COR-L47 (cell line): ENCODE data around the gene FBXL17.
A peak's percentile ranks its signal among the peaks of the same experiment; 100 is the strongest.

Source experiments
- DNase-seq: peaks from one replicate; lab custom pipeline; 2025; lab: John Stamatoyannopoulos, UW

FBXL17 gene

GRCh38 chr5:108084105-108084504 is 297.8 kb downstream of the FBXL17 start:
- DNase-seq, result peak; percentile 60

- DNase-seq, result no peak
These were observed 298.7 kb downstream of the FBXL17 start for GRCh38 chr5:108083232-108083631.

- DNase-seq, result no peak
These were observed 300.2 kb downstream of the FBXL17 start for GRCh38 chr5:108081707-108082106.

- peak; percentile 25 for DNase-seq
These were observed 302.1 kb downstream of the FBXL17 start for GRCh38 chr5:108079753-108080152.

DNA sequence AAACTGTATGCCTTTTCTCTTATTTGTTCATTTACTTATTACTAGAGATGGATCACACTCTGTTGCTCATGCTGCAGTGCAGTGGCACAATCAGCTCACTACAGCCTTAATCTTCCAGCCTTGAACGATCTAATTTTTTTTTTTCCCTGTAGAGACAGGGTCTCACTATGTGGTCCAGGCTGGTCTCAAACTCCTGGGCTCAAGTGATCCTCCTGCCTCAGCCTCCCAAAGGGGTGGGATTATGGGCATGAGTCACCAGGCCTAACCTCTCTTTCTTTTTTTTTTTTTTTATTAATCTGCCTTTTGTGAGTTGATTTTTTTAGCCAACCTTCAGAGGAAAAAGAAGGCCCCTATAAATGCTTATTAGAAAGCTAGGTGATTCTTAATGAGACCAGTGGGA is 303.0 kb downstream of the FBXL17 start:
- DNase-seq, result no peak

DNA sequence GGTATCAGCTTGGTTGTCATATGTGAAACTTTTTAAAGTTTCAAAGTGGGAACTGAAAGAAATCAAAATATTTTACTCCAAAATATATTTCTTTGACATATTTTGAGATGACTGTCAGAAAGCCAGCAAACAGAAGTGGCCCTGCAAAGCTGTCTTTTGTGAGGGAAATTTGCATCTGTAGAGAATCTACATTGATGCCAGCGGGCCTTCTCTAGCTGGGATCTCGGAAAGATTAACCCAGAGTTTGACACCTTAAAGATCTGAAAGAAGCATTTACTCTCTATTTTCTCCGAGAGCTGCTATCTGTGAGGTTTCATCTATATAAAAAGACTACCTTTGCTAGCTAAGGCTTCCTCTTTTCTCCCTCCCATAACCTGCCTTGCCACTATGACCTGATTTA is 303.6 kb downstream of the FBXL17 start:
- no peak for DNase-seq

- DNase-seq, result no peak
These were observed 307.3 kb downstream of the FBXL17 start for GRCh38 chr5:108074626-108075025.

DNA sequence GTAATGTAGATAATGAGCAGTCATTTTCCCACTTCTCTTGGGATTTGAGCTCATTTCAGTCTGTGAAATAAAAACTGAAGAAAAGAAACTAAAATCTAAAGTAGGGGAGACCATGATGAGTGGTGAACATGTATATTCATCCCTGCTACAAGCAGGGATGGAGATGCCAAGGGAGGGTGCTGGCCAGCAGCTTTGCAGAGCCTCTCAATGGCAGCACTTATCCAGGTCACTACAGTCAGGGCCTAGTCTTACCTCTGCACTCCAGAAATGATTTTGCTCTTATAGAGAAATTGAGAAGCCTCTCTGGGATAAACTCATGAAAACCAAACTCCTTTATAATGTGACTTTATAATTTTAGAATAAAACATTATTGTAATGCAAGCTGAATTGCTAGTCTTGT is 317.6 kb downstream of the FBXL17 start:
- no peak for DNase-seq

- DNase-seq, result no peak
These were observed 320.0 kb downstream of the FBXL17 start for GRCh38 chr5:108061941-108062340.

DNA sequence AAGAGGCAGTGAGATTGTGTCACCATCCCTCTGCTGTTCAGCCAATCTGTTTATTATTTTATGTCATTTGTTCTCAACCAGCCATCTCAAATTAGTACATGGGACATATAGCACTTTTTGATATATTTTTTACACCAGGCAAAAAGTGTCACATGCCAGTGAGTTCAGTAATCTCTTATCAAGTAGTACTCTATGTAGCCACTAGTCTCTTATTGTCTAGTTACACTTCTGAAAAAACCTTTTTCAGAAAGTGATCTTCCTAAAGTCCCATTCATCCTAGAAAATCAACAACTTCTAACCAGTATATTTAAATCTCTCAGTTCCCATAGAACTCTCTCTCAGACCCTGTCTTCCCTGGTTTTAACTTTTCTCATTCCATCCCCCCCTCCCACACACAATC is 321.6 kb downstream of the FBXL17 start:
- DNase-seq, result no peak

GRCh38 chr5:108059334-108059733 is 322.6 kb downstream of the FBXL17 start:
- no peak for DNase-seq

GRCh38 chr5:108054349-108054748 is 327.5 kb downstream of the FBXL17 start:
- no peak for DNase-seq

GRCh38 chr5:108046955-108047670 is 334.8 kb downstream of the FBXL17 start:
- DNase-seq, result no peak

DNA sequence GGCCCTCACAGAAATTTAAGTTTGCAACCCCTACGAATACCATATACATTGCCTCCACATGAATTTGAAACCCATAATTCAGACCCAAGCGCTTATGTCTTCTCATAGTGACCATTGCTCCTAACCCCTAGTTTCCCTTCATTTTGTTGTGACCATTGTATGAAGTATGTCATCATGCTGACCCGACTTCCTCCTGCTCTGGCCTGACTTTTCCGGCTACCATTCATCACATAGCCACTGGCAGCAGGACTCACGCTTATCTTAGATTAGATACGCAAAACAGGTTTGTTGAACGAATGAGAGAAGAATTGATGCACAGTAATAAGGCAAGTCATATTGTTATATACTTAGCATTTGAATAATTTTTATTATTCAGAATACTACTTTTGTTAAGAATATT is 345.4 kb downstream of the FBXL17 start:
- DNase-seq, result no peak

DNA sequence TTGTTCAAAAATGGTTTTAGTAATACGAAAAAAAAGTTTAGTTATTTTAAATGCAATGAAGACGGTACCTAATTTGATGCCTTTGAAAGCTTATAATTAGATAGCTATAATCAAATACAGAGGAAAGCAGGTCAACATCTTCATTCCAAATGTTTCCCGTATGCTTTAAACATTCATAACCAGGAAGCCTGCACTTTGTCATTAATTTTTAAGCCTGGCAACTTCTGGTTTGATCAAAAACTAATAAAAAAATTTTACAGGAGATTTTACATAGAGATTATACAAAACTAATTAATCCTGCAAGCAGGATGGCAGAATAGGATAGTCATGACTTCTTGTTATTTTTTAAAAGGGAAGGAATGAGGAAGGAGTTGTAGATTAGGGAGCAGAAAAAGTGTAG is 353.0 kb downstream of the FBXL17 start:
- no peak for DNase-seq

- no peak for DNase-seq
These were observed 353.5 kb downstream of the FBXL17 start for GRCh38 chr5:108028412-108028811.

DNA sequence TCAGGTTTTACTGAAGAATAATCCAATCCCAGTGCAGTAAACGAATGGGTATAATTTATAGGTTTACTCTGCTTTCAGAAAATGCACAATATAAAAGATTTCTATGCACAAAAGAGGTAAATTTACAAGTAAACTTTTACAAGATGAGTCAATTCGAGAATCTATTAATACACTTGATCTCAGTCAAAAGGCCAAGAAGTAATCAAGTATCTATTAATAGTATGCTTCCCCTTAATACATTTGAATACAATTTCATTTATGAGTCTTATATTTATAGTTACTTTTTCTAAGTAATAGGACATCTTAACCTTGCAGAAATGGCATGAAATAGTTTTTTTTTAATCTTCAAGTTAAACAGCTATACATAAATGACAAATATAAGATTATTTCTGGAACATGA is 355.9 kb downstream of the FBXL17 start:
- no peak for DNase-seq

- no peak for DNase-seq
These were observed 356.9 kb downstream of the FBXL17 start for GRCh38 chr5:108024986-108025385.

DNA sequence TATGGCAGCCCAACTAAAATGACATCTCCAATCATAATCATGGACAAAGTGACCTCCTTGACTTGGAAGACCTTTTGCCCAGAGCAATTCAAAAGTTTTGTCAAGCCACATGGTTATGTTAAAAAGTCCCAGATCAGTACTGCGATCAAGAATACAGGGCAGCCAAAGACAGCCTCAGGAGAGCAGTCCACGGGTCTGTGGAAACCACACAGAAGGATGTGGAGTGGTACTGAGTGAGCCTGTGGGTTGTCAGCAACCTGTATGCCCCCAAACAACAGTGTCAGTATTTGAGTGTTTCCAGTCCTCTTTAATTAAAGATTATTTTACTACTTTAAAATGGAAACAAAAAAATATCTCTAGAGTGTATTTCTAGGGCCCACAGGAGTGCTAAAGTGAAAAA is 365.8 kb downstream of the FBXL17 start:
- no peak for DNase-seq

DNA sequence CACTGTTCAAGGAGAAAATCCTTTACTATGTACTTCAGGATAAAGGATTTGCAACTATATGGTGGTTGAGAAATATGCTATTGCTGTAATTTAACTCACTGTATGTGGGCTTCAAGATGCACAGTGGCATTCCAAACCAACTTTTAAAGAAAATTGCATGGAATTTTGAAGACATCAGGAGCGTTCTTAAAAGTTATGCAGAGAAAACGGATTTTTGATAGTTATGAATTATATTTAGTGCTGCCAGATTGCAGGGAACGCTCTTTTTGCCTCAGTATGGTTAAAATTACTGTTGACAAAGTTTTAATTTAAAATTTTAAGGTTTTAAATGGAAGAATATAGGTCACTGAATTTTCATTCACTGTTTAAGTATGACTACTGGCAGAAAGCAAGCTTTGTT is 375.1 kb downstream of the FBXL17 start:
- DNase-seq, result no peak

DNA sequence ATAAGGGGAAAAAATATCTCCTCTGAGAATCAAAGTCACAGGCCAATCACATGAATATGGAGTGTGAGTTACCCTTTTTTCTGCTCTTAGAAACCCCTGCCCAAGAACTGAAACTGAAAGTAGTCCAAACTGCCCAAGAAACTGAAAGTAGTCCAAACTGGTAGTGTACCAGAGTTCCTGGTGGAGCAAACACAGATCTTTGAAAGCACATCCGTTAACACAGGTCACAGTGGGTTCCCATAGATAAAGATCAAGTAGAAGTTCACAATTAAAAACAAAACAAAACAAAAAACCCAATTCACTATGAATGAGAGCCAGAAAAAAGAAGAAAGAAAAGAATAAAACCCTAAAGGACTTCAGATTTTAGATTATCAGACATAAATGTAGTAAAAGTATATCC is 378.7 kb downstream of the FBXL17 start:
- DNase-seq, result no peak

- no peak for DNase-seq
These were observed 380.7 kb downstream of the FBXL17 start for GRCh38 chr5:108001222-108001621.

DNA sequence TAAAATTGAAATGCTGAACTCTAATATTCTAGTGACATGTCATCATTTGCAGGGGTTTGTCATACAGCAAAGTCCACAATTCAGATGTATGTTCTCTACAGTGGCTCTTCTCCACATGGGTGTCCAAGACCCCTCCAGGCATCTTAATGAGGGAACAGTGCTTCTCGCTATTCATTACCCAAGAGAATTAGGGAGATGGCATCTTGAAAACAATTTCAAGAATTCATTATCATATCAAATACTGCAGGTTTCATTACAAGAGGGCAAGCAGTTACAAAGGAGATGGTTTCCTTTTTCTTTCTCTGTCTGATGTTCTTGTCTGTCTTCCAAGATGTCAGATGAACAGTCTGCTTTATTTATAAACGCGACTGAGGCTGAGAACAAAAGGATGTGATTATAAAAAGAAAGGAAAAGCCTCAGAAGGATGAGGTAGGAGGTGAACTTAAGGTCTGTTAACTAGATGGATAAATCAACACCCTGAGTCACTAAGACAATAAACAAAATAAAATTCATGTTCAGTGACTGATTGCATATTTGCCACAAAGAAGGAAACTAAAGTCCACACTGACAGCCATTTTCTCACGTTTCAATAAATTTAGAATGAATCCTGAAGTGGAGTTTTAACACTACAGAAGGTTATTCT is 384.4 kb downstream of the FBXL17 start:
- no peak for DNase-seq

- no peak for DNase-seq
These were observed 388.6 kb downstream of the FBXL17 start for GRCh38 chr5:107993341-107993740.
